Left renal pelvis (tissue), 4 donors: Measurements from ENCODE around the gene LINGO4. TPM values are rescaled to one million over a fixed set of nuclear protein-coding genes. Genes with fewer than 3 reads are reported as not detected.

ENCODE experiments used
- DNase-seq, 4 donors: peaks; one replicate each; pipeline ENCODE4 v3.0.0-alpha.2; 2013; ENCODE audit warnings: low read depth in 4 of 4, low spot score in 3 of 4
- polyA plus RNA-seq, 4 donors: library from polyadenylated mRNA; unstranded; fragments of 120-200 nt; gene quantifications; one replicate each; pipeline ENCODE4 v1.2.1, GENCODE V29; 2013; ENCODE audit not compliant: insufficient read length in 4 of 4

The LINGO4 gene
- polyA plus RNA-seq, 4 donors, result 0.04 to 0.05 TPM; not detected in 2

- DNase-seq, result no peak
Observed at GRCh38 chr1:151834239-151834638, 29.0 kb upstream of the LINGO4 start.

DNA sequence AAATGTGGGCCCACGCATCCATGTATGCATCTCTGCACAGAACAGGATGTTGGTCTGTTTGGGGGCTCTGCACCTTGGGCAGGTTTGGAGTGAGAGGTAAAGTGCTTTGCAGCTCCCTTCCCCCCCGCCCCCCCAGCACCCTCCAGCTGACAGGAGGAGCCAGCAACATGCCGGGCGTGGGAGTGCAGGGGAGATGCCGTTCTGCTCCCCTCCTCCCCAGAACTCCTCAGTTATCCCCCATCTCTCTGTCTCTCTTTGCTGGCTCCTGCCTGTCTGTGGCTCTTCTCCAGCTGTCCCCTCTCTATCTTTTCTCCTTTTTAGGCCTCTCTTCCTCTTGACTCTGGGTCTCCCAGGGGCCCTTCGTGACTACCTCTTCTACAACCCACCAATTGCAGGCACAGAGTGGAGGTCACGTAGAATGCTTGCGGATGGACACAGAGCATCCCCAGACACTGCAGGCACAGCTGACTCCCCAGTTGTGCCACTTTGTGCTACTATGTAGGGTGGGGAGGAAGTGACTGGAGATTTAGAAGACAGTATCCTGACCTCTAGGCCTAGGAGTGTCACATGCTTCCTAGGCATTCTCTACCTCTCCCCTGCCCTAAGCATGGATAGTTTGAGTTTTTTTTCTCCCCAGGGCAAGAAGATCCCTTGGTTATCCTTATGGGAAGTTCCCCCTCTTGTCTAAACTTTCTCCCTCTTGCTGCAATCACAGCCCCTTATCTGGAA lies 28.1 kb upstream of the LINGO4 start:
- DNase-seq, result no peak

- no peak for DNase-seq
Observed at GRCh38 chr1:151832318-151832980, 27.2 kb upstream of the LINGO4 start.

- DNase-seq, result no peak
Observed at GRCh38 chr1:151831605-151832004, 26.4 kb upstream of the LINGO4 start, which contains the start of gene RORC. Gene RORC, minus strand, starts transcription at chr1:151831802. Its CDS starts 38 bp downstream, at chr1:151831764.

DNA sequence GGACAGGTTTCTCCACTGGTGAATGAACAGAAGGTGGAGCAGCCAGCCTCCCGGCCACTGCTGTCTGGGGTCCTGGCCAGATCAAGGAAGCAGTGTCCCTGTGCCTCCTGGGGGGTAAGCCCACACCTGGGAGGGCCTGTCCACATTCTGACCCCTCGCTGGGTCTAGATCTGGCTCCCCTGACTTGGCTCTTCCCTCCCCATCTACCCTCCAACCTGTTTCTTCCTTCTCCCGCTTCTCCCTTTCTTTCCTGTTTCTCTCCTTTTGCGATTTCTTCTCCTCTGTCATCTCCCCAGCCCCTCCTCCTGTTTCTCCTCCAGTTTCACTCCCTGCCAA lies 26.0 kb upstream of the LINGO4 start:
- no peak for DNase-seq

DNA sequence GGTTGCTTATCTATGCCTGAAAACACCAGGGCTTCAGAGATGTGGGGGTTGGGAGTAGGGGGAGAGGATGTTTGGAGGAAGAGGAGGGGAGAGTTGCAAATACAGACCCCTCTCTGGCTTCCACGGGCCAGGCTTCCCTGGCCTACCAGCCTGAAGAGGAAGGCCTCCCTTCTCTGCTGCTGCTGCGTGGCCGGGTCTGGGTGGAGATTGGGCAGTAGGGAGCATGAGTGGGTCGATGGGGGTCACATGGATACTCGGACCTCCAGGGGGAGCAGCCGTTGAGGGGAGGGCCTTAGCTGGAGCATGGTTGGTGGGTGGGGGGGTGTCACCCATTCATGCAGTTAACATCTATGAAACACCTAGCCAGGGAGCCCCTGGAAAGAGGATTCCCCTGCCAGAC lies 24.8 kb upstream of the LINGO4 start:
- no peak for DNase-seq

DNA sequence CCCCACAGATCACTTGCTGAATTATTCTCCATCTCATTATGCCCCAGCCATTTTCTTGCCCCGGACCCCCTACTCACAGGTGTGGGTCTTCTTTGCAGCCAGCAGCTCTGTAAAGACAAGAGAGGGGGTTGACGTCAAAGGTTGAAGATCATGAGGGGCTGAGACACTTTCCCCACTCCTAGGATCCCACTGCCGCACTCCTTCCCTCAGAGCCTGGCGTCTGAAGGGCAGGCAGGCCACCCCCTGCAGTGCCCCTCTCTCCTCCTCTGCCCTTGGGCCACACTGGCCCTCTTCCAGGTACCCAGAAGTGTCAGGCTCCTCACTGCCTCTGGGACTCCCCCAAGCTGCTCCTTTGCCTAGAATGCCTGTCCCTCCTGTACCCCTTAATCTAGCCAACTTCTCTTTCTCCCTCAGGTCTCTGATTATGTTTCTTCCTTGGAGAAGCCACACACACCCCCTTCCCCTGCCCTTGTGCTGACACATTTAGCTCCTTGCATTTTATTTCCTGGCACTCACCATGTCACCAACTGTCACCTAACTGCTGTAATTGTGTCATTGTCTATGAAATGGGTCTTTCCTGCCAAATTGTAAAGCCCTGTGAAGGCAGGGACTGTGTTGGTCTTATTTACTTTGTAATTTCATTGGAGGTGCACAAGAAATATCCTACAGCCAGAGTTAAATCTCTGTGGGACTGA lies 24.3 kb upstream of the LINGO4 start:
- DNase-seq, result no peak

- peak in 1 of 4 donors; percentile 33 for DNase-seq
Observed at GRCh38 chr1:151828921-151829320, 23.7 kb upstream of the LINGO4 start.

GRCh38 chr1:151827853-151828252 lies 22.6 kb upstream of the LINGO4 start:
- no peak for DNase-seq

DNA sequence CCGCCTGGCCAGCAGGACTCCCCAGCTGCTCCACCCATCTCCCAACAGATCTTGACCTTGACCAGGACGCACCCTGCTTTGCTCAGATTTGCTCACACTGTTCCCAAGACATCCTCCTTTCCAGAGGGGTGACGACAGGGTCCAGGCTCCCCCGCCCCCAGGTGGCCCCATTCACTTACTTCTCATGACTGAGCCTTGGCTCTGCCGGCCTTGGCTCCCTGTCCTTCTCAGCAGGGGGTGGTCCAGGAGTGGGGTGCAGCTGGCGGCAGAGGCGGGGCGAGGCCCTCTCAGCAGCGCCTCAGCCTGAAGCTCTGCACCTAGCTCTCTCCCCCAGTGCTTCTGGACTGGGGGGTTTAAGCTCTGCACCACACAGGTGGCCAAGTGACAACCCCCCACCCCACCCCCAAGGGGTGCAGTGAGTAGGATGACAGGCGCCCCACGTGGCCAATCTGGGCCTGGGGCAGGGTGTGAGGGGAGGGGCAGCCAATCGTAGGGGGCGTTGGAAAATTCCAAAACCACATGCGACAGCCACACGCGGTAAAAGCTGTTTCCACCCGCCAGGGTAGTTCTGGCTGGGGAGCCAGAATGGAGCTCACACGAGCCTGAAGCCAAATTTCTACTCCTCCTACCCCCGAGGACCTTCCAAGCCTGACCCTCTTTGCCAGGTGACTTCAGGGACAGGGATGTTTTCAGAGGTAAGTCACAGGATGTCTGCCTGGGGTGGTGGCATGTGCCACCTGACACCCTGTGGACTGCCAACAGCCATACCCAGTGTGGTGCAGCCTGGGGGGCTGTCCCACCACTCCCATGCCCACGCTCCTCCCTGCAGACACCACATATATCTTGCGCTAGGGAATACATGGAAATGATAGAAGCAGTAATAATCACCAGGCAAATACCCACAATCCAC lies 20.8 kb upstream of the LINGO4 start:
- no peak for DNase-seq

DNA sequence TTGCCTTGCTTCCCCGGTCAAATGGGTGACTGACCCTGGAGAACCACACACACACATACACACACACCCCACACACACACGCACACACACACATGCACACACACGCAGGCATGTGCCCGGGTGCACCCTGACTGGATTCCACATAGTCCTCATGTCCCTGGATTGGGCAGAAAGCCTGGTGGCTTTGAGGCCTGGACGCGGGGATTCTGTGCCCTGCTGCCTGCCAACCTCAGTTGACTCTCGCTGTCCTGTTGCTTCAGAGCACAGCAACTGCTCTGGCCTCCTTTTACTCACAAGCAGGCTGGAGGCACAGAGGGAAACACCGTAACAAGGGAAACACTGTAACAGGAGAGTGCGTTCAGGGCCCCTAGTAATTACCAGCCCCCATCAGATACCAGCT lies 20.0 kb upstream of the LINGO4 start:
- DNase-seq, result no peak

- DNase-seq, result no peak
Observed at GRCh38 chr1:151823175-151823574, 18.0 kb upstream of the LINGO4 start.

GRCh38 chr1:151822404-151822803 lies 17.2 kb upstream of the LINGO4 start:
- DNase-seq, result no peak

- no peak for DNase-seq
Observed at GRCh38 chr1:151820940-151821339, 15.7 kb upstream of the LINGO4 start.

DNA sequence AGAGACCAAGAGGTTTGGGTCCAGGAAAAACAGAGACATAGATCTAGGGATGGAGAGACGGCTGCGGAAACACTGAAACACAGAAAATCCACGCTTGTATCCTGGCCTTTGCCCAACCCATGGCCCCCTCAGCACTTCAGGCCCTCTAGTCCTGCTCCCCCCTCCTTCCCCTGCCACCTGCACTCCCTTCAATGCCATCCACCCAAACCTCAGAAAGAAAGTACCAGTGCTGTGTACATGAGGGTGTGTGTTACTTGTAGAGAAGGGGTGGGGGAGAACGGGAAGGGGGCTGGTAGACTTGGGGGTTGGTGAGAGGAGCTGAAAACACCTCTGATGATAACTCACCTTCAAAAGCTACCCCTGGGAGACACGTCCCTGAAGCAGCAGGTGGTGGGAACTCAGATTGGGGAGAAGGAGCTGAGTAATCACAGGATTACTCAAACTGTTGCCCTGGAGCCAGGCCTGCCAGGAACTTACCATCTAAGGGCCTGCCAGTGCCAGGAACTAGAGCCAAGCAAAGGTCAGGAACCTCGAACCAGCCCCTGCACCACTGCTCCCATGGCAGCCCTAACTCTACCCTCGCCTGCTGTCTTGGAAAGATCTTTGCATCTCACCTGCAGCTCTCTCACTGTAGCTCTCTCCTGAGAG lies 14.9 kb upstream of the LINGO4 start:
- DNase-seq, result no peak

DNA sequence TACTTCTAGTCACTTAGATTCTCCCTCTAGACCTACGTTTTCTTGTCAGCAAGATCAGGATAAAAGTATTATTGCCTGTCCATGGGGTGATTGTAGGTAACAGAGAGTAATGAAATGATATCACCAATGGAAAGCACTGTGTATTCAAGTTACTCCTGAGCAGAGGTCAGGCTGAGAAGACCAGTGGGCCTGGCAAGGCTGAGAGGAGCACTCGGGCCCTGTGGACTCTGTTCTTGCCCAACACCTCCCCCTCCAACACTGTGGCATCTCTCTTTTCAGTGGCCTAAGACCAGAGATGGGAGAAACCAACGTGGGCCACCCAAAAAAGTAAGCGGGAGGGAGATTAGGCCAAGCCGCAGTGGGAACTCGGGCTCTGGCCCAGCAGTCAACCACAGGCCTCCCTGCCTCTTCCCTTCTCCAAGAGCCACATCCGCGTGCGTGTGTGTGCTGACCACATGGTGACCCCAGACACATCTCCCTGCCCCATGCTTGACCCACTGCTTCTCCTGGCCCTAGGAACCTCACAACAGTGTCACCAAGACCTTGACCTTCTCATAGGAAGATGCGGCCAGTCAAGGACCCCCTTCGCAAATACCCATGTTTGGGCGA lies 14.1 kb upstream of the LINGO4 start:
- no peak for DNase-seq

- DNase-seq, result no peak
Observed at GRCh38 chr1:151817353-151817730, 12.1 kb upstream of the LINGO4 start.

DNA sequence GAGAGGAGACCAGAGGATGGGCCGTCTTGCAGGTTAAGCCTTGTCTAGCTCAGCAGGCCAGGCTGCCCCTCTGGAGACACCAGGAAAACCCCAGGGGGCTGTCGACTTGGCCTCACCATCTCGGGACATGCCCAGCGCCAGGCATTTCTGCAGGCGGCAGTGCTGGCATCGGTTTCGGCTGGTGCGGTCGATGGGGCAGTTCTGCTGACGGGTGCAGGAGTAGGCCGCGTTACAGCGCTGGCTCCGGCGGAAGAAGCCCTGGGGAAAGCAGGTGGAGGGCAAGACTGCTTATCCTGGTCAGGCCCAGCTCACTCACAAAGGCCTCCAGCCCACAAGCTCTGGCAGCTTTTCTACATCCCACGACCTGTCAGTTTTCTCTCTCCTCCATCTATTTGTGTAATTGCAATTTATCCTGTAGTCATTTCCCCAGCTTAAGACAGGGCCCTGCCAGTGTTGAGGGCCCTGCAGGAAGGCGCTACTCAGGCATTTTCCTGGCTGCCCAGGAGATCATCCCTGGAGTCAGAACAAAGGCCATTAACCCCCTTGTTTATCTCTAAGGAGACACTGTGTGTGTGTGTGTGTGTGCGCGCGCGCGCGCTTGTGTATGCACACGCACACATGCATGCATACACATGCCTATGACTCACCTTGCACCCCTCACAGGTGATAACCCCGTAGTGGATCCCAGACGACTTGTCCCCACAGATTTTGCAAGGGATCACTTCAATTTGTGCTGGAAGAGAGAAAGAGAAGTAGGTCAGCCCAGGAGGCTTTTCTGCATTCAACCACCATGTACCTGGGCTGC lies 11.5 kb upstream of the LINGO4 start:
- DNase-seq, result no peak

DNA sequence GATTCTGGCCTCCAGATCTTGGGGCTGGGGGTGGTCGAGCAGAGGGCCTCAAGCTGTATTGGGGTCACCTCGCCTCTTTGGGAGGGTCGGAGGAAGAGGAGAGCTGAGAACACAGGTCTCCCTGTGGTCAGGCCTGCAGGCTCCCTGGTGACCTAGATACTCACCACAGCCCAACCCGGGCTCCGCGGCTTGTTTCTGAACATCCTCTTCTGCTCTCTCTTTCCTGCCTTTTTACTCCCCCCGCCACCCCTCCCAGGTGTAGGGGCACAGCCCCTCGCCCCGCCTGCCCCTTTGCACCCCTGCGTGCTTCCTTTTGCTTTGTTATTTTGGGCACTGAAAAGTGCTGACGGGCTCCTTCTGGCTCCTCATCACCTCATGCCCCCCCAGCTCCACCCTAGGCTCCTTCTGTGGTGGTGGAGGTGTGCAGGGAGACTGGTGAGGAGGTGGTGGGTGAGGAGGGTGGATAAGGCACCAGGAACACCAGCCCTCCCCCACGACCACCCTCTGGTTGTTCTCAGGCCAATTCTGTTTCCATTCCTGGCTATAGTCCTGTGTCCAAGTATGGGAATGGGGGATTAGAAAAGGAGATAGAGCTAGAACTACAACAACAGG lies 10.6 kb upstream of the LINGO4 start:
- DNase-seq, result no peak
